ENCODE data around the gene CMTM1.

The CMTM1 gene

GRCh38 chr16:66553223-66553622 lies 13.0 kb upstream of the CMTM1 start:
- peak overlapping the region; percentile 58; the same call in 1 of the 2 replicates for H3K27ac ChIP-seq (ENCODE audit: low read depth, low read length)
- no peaks in the 10 kb centered on the region for H3K9me3 ChIP-seq (ENCODE audit: insufficient read depth, low read length)
- TF ChIP-seq CTCF (IDR thresholded peaks at IDR 0.05; ENCODE audit: insufficient read depth, low read length, poor library complexity, severe bottlenecking) (no peak), EZH2phosphoT487 (conservative IDR thresholded peaks at IDR 0.05; ENCODE audit: low read length) (no peak)
- peaks cover 8% of the 10 kb centered on the region; the same call in 1 of the 2 replicates for H3F3A ChIP-seq (ENCODE audit: insufficient read depth)
- H3K9me2 ChIP-seq (replicated peaks; ENCODE audit: insufficient read depth, low read length): no peaks in the 10 kb centered on the region
- H3K9ac ChIP-seq (ENCODE audit: low read length): peak overlapping the region; percentile 67
- H2AFZ ChIP-seq (ENCODE audit: low read depth, low read length, severe bottlenecking): no peak overlapping the region
- H4K20me1 ChIP-seq (ENCODE audit: low read depth, low read length): no peaks in the 10 kb centered on the region
- no peaks in the 10 kb centered on the region for H3K27me3 ChIP-seq (ENCODE audit: low read length)
- H3K4me3 ChIP-seq (ENCODE audit: insufficient read depth, low read length, poor library complexity, severe bottlenecking): peak overlapping the region; percentile 70
- H3K4me2 ChIP-seq (ENCODE audit: low read depth, low read length, poor library complexity, severe bottlenecking): peak overlapping the region; percentile 75
- H3K79me2 ChIP-seq (ENCODE audit: insufficient read depth, low read length): peaks cover 34% of the 10 kb centered on the region
- peaks cover 2% of the 10 kb centered on the region; the same call in 1 of the 2 replicates for H3K36me3 ChIP-seq (ENCODE audit: low read length)

- Histone ChIP-seq H3K9me2 (replicated peaks; ENCODE audit: insufficient read depth, low read length) (no peaks in the 10 kb centered on the region), H3K36me3 (ENCODE audit: low read length) (peaks cover 6% of the 10 kb centered on the region; the same call in 1 of the 2 replicates), H3K27me3 (ENCODE audit: low read length) (no peaks in the 10 kb centered on the region), H3K4me2 (ENCODE audit: low read depth, low read length, poor library complexity, severe bottlenecking) (peak overlapping the region; percentile 75), H3K4me3 (ENCODE audit: insufficient read depth, low read length, poor library complexity, severe bottlenecking) (no peak overlapping the region), H3K79me2 (ENCODE audit: insufficient read depth, low read length) (peaks cover 34% of the 10 kb centered on the region), H3F3A (ENCODE audit: insufficient read depth) (peaks cover 3% of the 10 kb centered on the region; the same call in 1 of the 2 replicates), H4K20me1 (ENCODE audit: low read depth, low read length) (0 out of 2 replicates have a peak, but pooled peaks cover 2% of the 10 kb centered on the region), H3K9ac (ENCODE audit: low read length) (peak overlapping the region; percentile 67; the same call in 1 of the 2 replicates), H3K27ac (ENCODE audit: low read depth, low read length) (no peak overlapping the region), H2AFZ (ENCODE audit: low read depth, low read length, severe bottlenecking) (no peak overlapping the region), H3K9me3 (ENCODE audit: insufficient read depth, low read length) (no peaks in the 10 kb centered on the region)
- TF ChIP-seq EZH2phosphoT487 (conservative IDR thresholded peaks at IDR 0.05; ENCODE audit: low read length): no peak
- TF ChIP-seq CTCF (IDR thresholded peaks at IDR 0.05; ENCODE audit: insufficient read depth, low read length, poor library complexity, severe bottlenecking): no peak
Observed at GRCh38 chr16:66554021-66554420, 12.2 kb upstream of the CMTM1 start.

GRCh38 chr16:66554495-66554894 lies 11.7 kb upstream of the CMTM1 start:
- peaks cover 34% of the 10 kb centered on the region for H3K79me2 ChIP-seq (ENCODE audit: insufficient read depth, low read length)
- no peak overlapping the region for H3K4me3 ChIP-seq (ENCODE audit: insufficient read depth, low read length, poor library complexity, severe bottlenecking)
- no peaks in the 10 kb centered on the region for H3K9me3 ChIP-seq (ENCODE audit: insufficient read depth, low read length)
- no peak overlapping the region for H2AFZ ChIP-seq (ENCODE audit: low read depth, low read length, severe bottlenecking)
- TF ChIP-seq CTCF (IDR thresholded peaks at IDR 0.05; ENCODE audit: insufficient read depth, low read length, poor library complexity, severe bottlenecking) (no peak), EZH2phosphoT487 (conservative IDR thresholded peaks at IDR 0.05; ENCODE audit: low read length) (no peak)
- peaks cover 6% of the 10 kb centered on the region; the same call in 1 of the 2 replicates for H3K36me3 ChIP-seq (ENCODE audit: low read length)
- peak overlapping the region; percentile 75 for H3K4me2 ChIP-seq (ENCODE audit: low read depth, low read length, poor library complexity, severe bottlenecking)
- no peak overlapping the region for H3K27ac ChIP-seq (ENCODE audit: low read depth, low read length)
- H4K20me1 ChIP-seq (ENCODE audit: low read depth, low read length): 0 out of 2 replicates have a peak, but pooled peaks cover 4% of the 10 kb centered on the region
- peaks cover 2% of the 10 kb centered on the region; the same call in 1 of the 2 replicates for H3F3A ChIP-seq (ENCODE audit: insufficient read depth)
- 0 out of 2 replicates have a peak overlapping the region, but pooled peaks have one; percentile 67 for H3K9ac ChIP-seq (ENCODE audit: low read length)
- H3K27me3 ChIP-seq (ENCODE audit: low read length): no peaks in the 10 kb centered on the region
- H3K9me2 ChIP-seq (replicated peaks; ENCODE audit: insufficient read depth, low read length): no peaks in the 10 kb centered on the region

Data from SU-DHL-6 (cell line).